HepG2 (cell line): ENCODE measurements around the gene TRIM10. TPM values are rescaled to one million over a fixed set of nuclear protein-coding genes. Genes with fewer than 3 reads are reported as not detected.

ENCODE experiments used
- BRCA1 ChIP-seq: sonication (generic); formaldehyde crosslinking; IDR thresholded peaks from 2 replicates; pipeline ENCODE4 v1.4.0; 2020; ENCODE audit warnings: missing genetic modification reagents
- CHD4 ChIP-seq: fragments of 200-600 bp; sonication (generic); IDR thresholded peaks from 2 replicates; pipeline ENCODE4 v1.7.0; 2017; ENCODE audit warnings: mild to moderate bottlenecking, low read length, borderline replicate concordance
- ERF ChIP-seq: IDR thresholded peaks from 2 replicates; pipeline ENCODE4 v1.6.1; 2018; ENCODE audit warnings: missing biosample characterization, missing genetic modification reagents
- GMEB2 ChIP-seq: IDR thresholded peaks from 2 replicates; pipeline ENCODE4 v1.6.1; 2016; ENCODE audit warnings: missing biosample characterization, missing genetic modification reagents, low read depth
- GRHL1 ChIP-seq: sonication (generic); formaldehyde crosslinking; conservative IDR thresholded peaks from 2 replicates; pipeline ENCODE4 v1.8.0; 2022; ENCODE audit warnings: missing genetic modification reagents
- GTF3A ChIP-seq: sonication (generic); formaldehyde crosslinking; conservative IDR thresholded peaks from 2 replicates; pipeline ENCODE4 v1.4.0; 2020; ENCODE audit warnings: mild to moderate bottlenecking, missing genetic modification reagents
- HNRNPL ChIP-seq: fragments of 200-400 bp; formaldehyde crosslinking; IDR thresholded peaks from 2 replicates; pipeline ENCODE4 v1.6.1; 2017; ENCODE audit warnings: mild to moderate bottlenecking, low read depth, low read length
- KAT2B ChIP-seq: fragments of 150-350 bp; IDR thresholded peaks from 2 replicates; pipeline ENCODE4 v1.6.1; 2014; ENCODE audit warnings: low read depth, low read length, borderline replicate concordance
- MTA1 ChIP-seq: sonication (generic); formaldehyde crosslinking; IDR thresholded peaks from 2 replicates; pipeline ENCODE4 v1.4.0; 2020; ENCODE audit warnings: missing genetic modification reagents, mild to moderate bottlenecking, borderline replicate concordance
- RARA ChIP-seq: IDR thresholded peaks from 2 replicates; pipeline ENCODE4 v1.6.1; 2016; ENCODE audit warnings: missing genetic modification reagents, missing compliant biosample characterization
- TOPORS ChIP-seq: sonication (generic); formaldehyde crosslinking; IDR thresholded peaks from 2 replicates; pipeline ENCODE4 v1.8.0; 2023; ENCODE audit warnings: mild to moderate bottlenecking, missing genetic modification reagents
- ZBTB40 ChIP-seq, 2 experiments: fragments of 450-650 bp in 1 of 2; sonication (generic) in 1 of 2; formaldehyde crosslinking in 1 of 2; IDR thresholded peaks; 2 replicates each; pipeline versions ENCODE4 v1.6.1 to v1.8.0; 2016 to 2022; ENCODE audit warnings: antibody characterized with exemption in 1 of 2, mild to moderate bottlenecking in 1 of 2, missing genetic modification reagents in 1 of 2
- ZNF224 ChIP-seq: sonication (generic); formaldehyde crosslinking; IDR thresholded peaks from 2 replicates; pipeline ENCODE4 v1.5.0; 2020; ENCODE audit warnings: mild to moderate bottlenecking, missing genetic modification reagents
- ZNF839 ChIP-seq: sonication (generic); formaldehyde crosslinking; IDR thresholded peaks from 2 replicates; pipeline ENCODE4 v1.4.0; 2020; ENCODE audit warnings: missing genetic modification reagents, mild to moderate bottlenecking, borderline replicate concordance
- polyA plus RNA-seq, 8 experiments: library from polyadenylated mRNA; depleted of rRNA in 3 of 8; stranded (reverse) in 7 of 8; unstranded in 1 of 8; fragments of >200 nt; fragmentation: Illumina TruSeq in 4 of 8; extraction: Trizol in 4 of 8; gene quantifications; 2 replicates each; pipeline versions ENCODE4 v1.2.1 to v1.2.3, GENCODE V29; 2011 to 2016; ENCODE audit warnings: low read depth in 4 of 8, missing spikeins in 1 of 8, mixed read lengths in 1 of 8; ENCODE audit not compliant: insufficient read depth in 1 of 8
- total RNA-seq, 5 experiments: library from RNA; depleted of rRNA; stranded (reverse); fragments of >200 nt; fragmentation: Illumina TruSeq; extraction: Trizol; gene quantifications; 2 replicates each; pipeline ENCODE4 v1.2.3, GENCODE V29; 2016; ENCODE audit warnings: low read depth in 1 of 5

TRIM10 gene
- total and polyA plus RNA-seq, 2 of the 13 experiments (the other 11 are each of a cell fraction or from before 2014, with no cell fraction given) = 4.1 to 6.8 TPM

- TF ChIP-seq ZBTB40 (IDR thresholded peaks at IDR 0.05) = no peak
- TF ChIP-seq ZBTB40 (CRISPR knock-in tag; IDR thresholded peaks at IDR 0.05) = peak; percentile 66; the same call in 1 of the 2 replicates
- TF ChIP-seq ZNF839 (CRISPR knock-in tag) = 0 out of 2 replicates have a peak, but pooled peaks have one; percentile 30
- TF ChIP-seq BRCA1 = peak; percentile 76; the same call in 1 of the 2 replicates
- TF ChIP-seq TOPORS (CRISPR knock-in tag) = peak; percentile 70; the same call in 1 of the 2 replicates
- TF ChIP-seq GMEB2 (CRISPR knock-in tag) = 0 out of 2 replicates have a peak, but pooled peaks have one; percentile 42
- TF ChIP-seq GTF3A (CRISPR knock-in tag) = no peak; the same call in 1 of the 2 replicates
- TF ChIP-seq KAT2B = no peak
- TF ChIP-seq ZNF224 = no peak
- peak; percentile 99 for TF ChIP-seq RARA (CRISPR knock-in tag)
- TF ChIP-seq ERF = peak; percentile 85
- TF ChIP-seq HNRNPL = no peak
- no peak; the same call in 1 of the 2 replicates for TF ChIP-seq CHD4
- TF ChIP-seq GRHL1 (CRISPR knock-in tag) = no peak
- TF ChIP-seq MTA1 (CRISPR knock-in tag) = peak; percentile 77; the same call in 1 of the 2 replicates
Measured at GRCh38 chr6:30206799-30207618, 46.0 kb upstream of the TRIM10 start (continued).
